T-helper 17 cell (primary cell): ENCODE measurements around the gene NKD2. TPM values are rescaled to one million over a fixed set of nuclear protein-coding genes. Genes with fewer than 3 reads are reported as not detected.

Experiments
- ATAC-seq: fragments of 150-1000 bp; cut with Tn5 transposase; 2 replicates; pipeline ENCODE4 v1.10.0; 2021; ENCODE audit warnings: mild to moderate bottlenecking, moderate library complexity
- DNase-seq, 3 donors: peaks; one replicate each; pipeline versions ENCODE4 v3.0.0 to v3.0.0-alpha.2; 2020 to 2021
- H3K9me3 ChIP-seq: one replicate; pipeline ENCODE4 v1.7.0; 2013; ENCODE audit warnings: low read length, mild to moderate bottlenecking; ENCODE audit not compliant: control insufficient read depth, poor library complexity, severe bottlenecking
- H3K27ac Mint-ChIP-seq: one replicate; pipeline ENCODE4 v1.8.0; 2022; ENCODE audit warnings: mild to moderate bottlenecking, moderate library complexity, mixed read lengths
- H3K27me3 Mint-ChIP-seq: one replicate; pipeline ENCODE4 v1.8.0; 2022; ENCODE audit warnings: mixed read lengths
- H3K36me3 Mint-ChIP-seq: one replicate; pipeline ENCODE4 v1.8.0; 2022; ENCODE audit warnings: low read depth, mixed read lengths
- H3K4me1 Mint-ChIP-seq: one replicate; pipeline ENCODE4 v1.8.0; 2022; ENCODE audit warnings: mild to moderate bottlenecking, mixed read lengths
- H3K4me3 Mint-ChIP-seq: one replicate; pipeline ENCODE4 v1.8.0; 2022; ENCODE audit warnings: mild to moderate bottlenecking, moderate library complexity, mixed read lengths
- total RNA-seq, 4 donors: library from RNA in 2 of 4; stranded (reverse) in 2 of 4; gene quantifications; one replicate each; pipeline ENCODE4 v1.2.3 and lab custom pipeline; 2022 to 2026

The NKD2 gene
- total RNA-seq, 2 donors from 2014 or later = not detected

- Mint-ChIP-seq H3K4me1 (peaks cover 3% of the 10 kb centered on the region), H3K36me3 (no peaks in the 10 kb centered on the region), H3K4me3 (no peak overlapping the region), H3K27me3 (no peaks in the 10 kb centered on the region), H3K27ac (no peak overlapping the region)
- DNase-seq (no peak), ATAC-seq (no peak)
- H3K9me3 ChIP-seq = peaks cover 5% of the 10 kb centered on the region
These were observed 35.5 kb downstream of the NKD2 start for GRCh38 chr5:1044117-1044516.

GRCh38 chr5:1045960-1046560, 37.5 kb downstream of the NKD2 start:
- DNase-seq (no peak), ATAC-seq (no peak)
- Mint-ChIP-seq H3K36me3 (no peaks in the 10 kb centered on the region), H3K4me1 (peaks cover 3% of the 10 kb centered on the region), H3K27ac (no peak overlapping the region), H3K4me3 (no peak overlapping the region), H3K27me3 (no peaks in the 10 kb centered on the region)
- peaks cover 5% of the 10 kb centered on the region for H3K9me3 ChIP-seq

GRCh38 chr5:1047332-1047965, 38.8 kb downstream of the NKD2 start:
- Mint-ChIP-seq H3K4me3 (no peak overlapping the region), H3K27ac (no peak overlapping the region), H3K36me3 (peaks cover 2% of the 10 kb centered on the region), H3K4me1 (peaks cover 6% of the 10 kb centered on the region), H3K27me3 (no peaks in the 10 kb centered on the region)
- no peak for DNase-seq
- peaks cover 5% of the 10 kb centered on the region for H3K9me3 ChIP-seq
- no peak for ATAC-seq

GRCh38 chr5:1048162-1048721, 39.6 kb downstream of the NKD2 start:
- Mint-ChIP-seq H3K27me3 (no peaks in the 10 kb centered on the region), H3K4me3 (no peak overlapping the region), H3K27ac (no peak overlapping the region), H3K4me1 (peaks cover 6% of the 10 kb centered on the region), H3K36me3 (peaks cover 2% of the 10 kb centered on the region)
- ATAC-seq (no peak), DNase-seq (no peak)
- no peaks in the 10 kb centered on the region for H3K9me3 ChIP-seq

GRCh38 chr5:1048861-1049838, 40.5 kb downstream of the NKD2 start:
- no peak overlapping the region for H3K27ac Mint-ChIP-seq
- H3K4me3 Mint-ChIP-seq = peak overlapping the region; percentile 4
- H3K9me3 ChIP-seq = no peaks in the 10 kb centered on the region
- H3K27me3 Mint-ChIP-seq = no peaks in the 10 kb centered on the region
- DNase-seq (no peak), ATAC-seq (no peak)
- peaks cover 6% of the 10 kb centered on the region for H3K4me1 Mint-ChIP-seq
- peaks cover 2% of the 10 kb centered on the region for H3K36me3 Mint-ChIP-seq

- Mint-ChIP-seq H3K4me1 (peaks cover 8% of the 10 kb centered on the region), H3K27me3 (no peaks in the 10 kb centered on the region), H3K4me3 (no peak overlapping the region), H3K27ac (no peak overlapping the region), H3K36me3 (peaks cover 2% of the 10 kb centered on the region)
- no peak for ATAC-seq
- no peaks in the 10 kb centered on the region for H3K9me3 ChIP-seq
- DNase-seq = no peak
These were observed 42.1 kb downstream of the NKD2 start for GRCh38 chr5:1050423-1051365.

GRCh38 chr5:1051366-1051720, 42.7 kb downstream of the NKD2 start:
- H3K27ac Mint-ChIP-seq = no peak overlapping the region
- no peaks in the 10 kb centered on the region for H3K27me3 Mint-ChIP-seq
- ATAC-seq (no peak), DNase-seq (no peak)
- peaks cover 2% of the 10 kb centered on the region for H3K36me3 Mint-ChIP-seq
- peaks cover 8% of the 10 kb centered on the region for H3K4me1 Mint-ChIP-seq
- no peak overlapping the region for H3K4me3 Mint-ChIP-seq
- H3K9me3 ChIP-seq = no peaks in the 10 kb centered on the region

GRCh38 chr5:1052076-1052475, 43.5 kb downstream of the NKD2 start:
- Mint-ChIP-seq H3K36me3 (peaks cover 2% of the 10 kb centered on the region), H3K27ac (no peak overlapping the region), H3K4me1 (peaks cover 8% of the 10 kb centered on the region), H3K4me3 (no peak overlapping the region), H3K27me3 (no peaks in the 10 kb centered on the region)
- no peak for ATAC-seq
- no peaks in the 10 kb centered on the region for H3K9me3 ChIP-seq
- DNase-seq = no peak

- Mint-ChIP-seq H3K27me3 (no peaks in the 10 kb centered on the region), H3K36me3 (peaks cover 2% of the 10 kb centered on the region), H3K4me3 (no peak overlapping the region), H3K27ac (no peak overlapping the region), H3K4me1 (peaks cover 6% of the 10 kb centered on the region)
- DNase-seq (no peak), ATAC-seq (no peak)
- H3K9me3 ChIP-seq = no peaks in the 10 kb centered on the region
These were observed 44.2 kb downstream of the NKD2 start for GRCh38 chr5:1052641-1053390.

- DNase-seq (no peak), ATAC-seq (no peak)
- H3K9me3 ChIP-seq = no peaks in the 10 kb centered on the region
- Mint-ChIP-seq H3K4me3 (no peak overlapping the region), H3K4me1 (peaks cover 5% of the 10 kb centered on the region), H3K36me3 (peaks cover 2% of the 10 kb centered on the region), H3K27me3 (no peaks in the 10 kb centered on the region), H3K27ac (no peak overlapping the region)
These were observed 44.9 kb downstream of the NKD2 start for GRCh38 chr5:1053391-1054017.

- H3K27me3 Mint-ChIP-seq = no peaks in the 10 kb centered on the region
- H3K9me3 ChIP-seq = no peaks in the 10 kb centered on the region
- H3K4me1 Mint-ChIP-seq = peaks cover 5% of the 10 kb centered on the region
- no peak overlapping the region for H3K27ac Mint-ChIP-seq
- ATAC-seq (no peak), DNase-seq (no peak)
- H3K36me3 Mint-ChIP-seq = peaks cover 2% of the 10 kb centered on the region
- H3K4me3 Mint-ChIP-seq = no peak overlapping the region
These were observed 45.6 kb downstream of the NKD2 start for GRCh38 chr5:1054018-1054798.
